HG02763 (cell line): ENCODE results near the gene LSAMP.
"Not testable (repeated sequence)": the region's sequence is repeated elsewhere in the genome, so short reads cannot be mapped to it uniquely, and the experiment has no call there.

Experiments used
- ATAC-seq: cut with Tn5 transposase; IDR thresholded peaks from one replicate; pipeline ENCODE4 v1.9.1; 2021; ENCODE audit warnings: mild to moderate bottlenecking, moderate library complexity; ENCODE audit not compliant: unreplicated experiment

The LSAMP gene

DNA sequence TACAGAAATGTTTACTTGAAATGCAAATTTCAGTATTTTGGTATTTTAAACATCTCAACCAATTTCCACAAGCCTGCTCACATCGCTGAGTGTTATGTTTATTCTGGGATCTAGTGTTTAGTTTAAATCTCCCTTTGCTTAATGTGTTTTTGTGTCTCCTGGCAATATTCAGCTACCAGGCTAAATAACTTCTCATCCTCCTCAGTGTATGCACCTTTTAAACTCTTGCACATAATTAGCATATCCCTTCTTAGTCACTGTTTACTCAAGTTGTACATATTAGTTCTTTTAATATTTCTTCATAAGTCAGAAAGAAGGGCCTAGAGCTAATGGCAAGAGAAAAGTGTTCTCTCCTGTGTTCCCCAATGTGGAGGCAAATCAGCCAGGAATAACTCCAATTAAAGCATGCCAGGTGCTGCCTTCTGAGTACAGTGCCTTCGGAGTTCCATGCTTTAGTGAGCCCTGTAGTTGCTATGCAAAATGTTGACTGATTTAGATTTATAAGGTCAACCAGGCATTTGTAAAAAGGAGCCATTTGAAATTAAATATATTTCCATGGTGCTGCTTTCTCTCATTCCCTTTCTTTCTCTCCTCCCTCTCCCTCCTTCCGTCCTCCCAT lies 587.7 kb downstream of the LSAMP start:
- ATAC-seq = no peak

DNA sequence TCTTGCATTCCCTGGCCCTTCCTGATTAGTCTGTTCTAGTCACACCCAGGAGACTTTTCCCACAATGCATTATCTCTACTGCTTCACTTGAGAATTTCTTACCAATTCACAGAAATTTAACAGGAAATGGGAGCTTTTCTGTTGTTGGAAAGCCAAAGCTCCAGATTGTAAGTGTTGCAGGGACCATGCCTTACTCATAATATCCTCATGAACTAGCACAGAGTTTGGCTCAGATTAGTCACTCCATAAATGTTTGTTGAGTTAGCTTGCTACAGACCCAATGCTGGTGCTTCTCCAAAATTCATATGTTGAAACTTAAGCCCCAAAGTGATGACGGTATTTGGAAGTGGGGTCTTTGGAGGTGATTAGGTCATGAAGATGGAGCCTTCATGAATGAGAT lies 589.4 kb downstream of the LSAMP start:
- no peak for ATAC-seq

DNA sequence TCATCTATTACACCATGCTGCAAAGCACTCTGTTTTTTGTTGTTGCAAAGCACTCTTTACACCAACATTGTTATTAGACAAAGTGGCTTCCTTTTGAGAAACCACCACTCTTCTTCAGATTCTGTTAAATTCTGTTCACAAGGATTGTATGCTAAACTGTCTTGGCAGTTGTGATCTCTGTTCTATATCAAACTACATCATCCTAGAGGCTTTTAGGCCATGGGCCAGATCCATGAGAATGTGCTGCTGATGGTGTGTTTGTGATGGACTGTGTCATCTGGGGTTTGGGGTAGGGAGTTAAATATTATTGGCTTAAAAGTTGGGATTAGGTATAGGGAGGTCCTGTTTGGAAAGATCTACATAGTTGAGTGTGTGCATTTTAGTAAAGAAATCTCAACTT lies 592.2 kb downstream of the LSAMP start:
- no peak for ATAC-seq

DNA sequence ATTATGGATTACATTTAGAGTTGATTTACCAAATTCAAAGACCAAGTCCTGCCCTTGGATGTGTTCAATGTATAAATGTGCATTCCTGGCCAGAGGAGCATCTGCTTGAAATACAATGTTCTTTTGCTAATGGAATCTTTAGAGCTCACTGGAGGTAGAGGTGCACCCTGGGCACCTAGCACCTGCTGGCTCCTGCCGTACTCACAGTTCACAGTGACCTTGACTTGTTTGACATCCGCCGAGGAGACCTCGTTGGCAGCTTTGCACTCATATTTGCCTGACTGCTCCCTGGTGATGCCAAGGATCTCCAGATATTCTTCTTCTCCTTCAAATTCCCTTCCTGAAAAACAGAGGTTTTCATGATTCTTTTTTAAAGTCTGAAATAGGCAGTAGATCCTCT lies 593.0 kb downstream of the LSAMP start:
- no peak for ATAC-seq

DNA sequence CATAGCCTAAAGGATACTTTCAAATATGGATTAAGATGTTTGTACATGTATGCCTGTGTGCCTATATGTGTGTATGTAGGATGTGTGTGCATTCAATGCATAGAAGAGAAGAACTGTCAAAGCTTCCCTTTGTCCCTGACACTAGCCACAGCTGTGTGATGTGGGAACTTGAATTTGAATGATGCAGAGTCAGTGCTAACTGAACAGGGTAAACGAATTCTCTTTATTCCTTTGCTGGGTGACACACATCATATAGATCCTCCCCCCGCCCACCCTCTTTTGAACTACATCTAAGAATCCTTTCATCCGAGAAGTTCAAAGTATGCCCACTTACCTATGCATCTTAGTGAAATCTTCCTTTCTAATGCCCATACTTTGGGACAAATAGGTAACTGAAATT lies 593.7 kb downstream of the LSAMP start:
- no peak for ATAC-seq

DNA sequence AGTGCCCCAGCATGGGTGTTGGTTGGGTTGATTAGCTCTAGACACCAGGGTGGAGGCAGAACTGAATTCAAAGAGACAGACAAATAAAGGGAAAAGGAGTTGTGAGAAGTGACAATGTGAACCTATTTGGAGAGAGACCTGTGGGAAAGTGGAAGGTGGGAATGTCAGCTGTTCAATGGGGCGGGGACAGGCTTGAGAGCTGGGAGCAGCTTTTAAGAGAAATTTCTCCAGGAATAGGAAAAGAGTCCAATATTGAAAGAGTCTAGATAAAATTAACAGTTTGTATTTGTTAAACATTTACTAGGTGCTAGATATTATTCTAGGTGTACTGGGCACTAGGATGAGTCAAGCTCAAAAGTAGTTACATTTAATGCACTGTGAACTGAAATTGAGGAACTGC lies 596.6 kb downstream of the LSAMP start:
- no peak for ATAC-seq

DNA sequence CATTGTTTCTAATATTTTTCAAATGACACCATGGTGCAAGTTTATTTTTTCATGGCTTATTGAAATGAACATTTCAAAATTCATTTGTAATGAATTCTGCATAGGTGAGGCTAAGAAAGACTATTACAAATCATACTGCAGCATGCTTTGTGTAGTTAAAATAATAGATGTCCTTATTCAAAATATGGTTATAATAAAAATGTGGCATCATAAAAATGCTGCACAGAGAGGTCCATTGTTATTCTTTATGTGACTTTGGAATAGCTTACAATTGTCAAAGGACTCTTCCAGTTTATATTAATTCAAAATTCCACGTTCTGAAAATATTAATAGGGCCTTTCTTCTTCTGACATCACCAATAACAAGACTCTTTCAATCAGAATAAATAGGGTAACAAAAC lies 599.3 kb downstream of the LSAMP start:
- ATAC-seq = no peak

DNA sequence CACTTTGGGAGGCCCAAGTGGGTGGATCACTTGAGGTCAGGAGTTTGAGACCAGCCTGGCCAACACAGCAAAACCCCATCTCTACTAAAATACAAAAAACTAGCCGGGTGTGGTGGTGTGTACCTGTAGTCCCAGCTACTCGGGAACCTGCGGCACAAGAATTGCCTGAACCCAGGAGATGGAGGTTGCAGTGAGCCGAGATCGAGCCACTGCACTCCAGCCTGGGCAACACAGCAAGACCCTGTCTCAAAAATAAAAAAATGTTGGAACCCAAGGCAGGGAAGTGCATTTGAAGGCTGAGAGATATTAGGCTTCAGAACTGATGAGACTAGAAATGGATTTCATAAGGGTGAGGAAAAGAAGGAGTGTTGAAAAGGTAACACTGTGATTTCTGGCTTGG lies 600.6 kb downstream of the LSAMP start:
- not testable (repeated sequence) for ATAC-seq

DNA sequence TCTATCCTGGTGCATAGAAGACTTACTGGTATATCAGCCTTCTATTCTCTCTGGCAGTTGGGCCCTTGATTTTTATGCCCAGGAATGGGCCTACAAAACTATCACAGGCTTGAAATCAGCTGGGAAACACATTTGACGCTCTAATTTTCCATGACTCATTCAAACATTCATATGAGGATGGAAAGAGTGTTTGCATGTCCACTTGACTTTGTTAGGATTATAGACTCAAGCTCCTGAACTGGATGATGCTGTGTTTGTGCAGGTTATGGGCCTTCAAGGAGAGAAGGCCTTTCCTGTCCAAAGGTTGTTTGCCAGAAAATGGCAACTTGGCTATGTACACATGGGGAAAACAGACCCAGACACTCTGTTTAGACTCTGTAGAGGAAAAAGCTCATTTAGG lies 602.1 kb downstream of the LSAMP start:
- ATAC-seq = no peak

DNA sequence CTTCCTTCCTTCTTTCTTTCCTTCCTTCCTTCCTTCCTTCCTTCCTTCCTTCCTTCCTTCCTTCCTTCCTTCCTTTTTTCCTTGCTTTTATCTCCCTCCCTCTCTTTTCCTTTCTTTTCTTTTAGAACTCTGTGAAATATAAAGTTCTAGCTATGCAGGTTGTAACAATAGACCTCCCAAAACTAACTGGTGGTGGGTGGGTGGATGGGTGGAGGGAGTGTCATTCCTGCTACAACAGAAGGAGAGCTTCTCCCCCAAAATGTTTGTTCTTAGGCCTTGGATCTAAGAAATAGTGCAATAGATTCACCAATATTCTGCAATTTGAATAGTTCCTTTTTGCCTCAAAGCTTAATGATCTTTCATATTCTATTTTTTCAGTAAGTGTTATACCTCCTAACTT lies 606.0 kb downstream of the LSAMP start:
- ATAC-seq = no peak

DNA sequence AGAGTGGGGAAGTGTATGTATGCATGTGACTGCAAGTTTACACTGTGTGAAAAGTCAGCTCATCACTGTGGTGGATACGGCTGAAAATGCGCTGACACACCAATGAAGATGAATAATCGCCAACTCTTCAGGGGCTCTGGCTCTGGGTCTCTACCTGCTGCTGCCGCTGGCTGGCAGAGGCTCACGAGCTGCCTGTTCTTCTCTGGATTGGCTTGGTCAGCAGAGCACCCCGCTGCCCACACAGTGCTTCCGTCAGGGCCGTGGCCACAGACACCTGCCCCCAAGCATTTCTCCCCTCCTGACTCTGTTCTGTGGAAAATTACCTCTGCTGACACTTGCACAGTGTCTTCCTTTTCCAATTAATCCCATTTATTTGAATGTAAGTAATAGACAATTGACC lies 606.5 kb downstream of the LSAMP start:
- no peak for ATAC-seq

DNA sequence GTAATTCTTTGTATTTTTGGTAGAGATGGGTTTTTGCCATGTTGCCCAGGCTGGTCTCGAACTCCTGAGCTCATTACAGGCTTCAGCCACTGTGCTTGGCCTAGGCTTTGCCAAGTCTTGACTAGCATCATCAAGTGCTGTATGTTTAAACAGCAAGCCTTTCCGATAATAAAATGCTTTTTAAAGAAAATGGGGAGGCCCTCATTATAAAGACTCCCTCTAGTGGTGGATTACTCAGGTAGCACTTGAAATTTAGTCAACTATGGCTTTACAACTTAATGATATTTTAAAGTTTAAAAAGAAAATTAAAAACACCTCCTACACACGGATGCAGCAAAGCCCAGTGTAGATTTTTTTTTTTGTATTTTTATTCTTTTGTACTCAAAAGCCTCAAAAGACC lies 608.3 kb downstream of the LSAMP start:
- no peak for ATAC-seq

DNA sequence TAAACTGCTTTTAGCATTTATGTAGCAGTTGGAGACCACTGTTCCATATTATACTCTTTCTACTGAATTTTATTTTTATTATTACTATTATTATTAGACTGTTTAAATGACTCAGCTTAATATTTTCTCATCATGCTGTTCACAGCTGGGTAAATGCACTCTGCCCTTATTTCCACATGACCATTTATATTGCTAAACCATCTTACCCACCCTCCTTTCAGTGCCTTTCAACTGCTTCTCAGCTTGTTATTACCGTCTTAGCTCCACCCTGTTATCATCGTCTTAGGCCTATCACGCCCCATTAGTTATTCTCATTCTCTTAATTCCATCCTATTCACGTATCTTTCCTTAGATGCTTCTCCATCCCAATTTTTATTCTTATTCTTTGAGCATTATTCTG lies 609.3 kb downstream of the LSAMP start:
- no peak for ATAC-seq

DNA sequence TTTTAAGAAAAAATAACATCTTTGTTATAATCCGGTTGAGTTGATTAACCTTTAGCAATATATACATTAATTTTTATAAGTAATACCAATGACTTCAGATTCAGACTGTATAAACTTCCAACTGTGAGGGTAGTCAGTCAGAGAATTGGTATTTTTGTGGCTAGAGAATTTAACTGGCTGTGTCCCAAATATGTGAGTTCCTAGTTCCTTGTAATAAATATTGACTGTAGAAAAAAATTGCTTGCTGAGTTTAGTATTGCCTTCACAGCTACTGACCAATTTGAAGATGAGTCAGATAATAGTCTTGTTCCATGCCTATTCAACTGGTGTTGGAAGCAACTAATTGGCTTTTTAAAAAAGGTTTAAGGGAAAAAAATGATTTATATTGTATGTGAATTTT lies 611.2 kb downstream of the LSAMP start:
- no peak for ATAC-seq

DNA sequence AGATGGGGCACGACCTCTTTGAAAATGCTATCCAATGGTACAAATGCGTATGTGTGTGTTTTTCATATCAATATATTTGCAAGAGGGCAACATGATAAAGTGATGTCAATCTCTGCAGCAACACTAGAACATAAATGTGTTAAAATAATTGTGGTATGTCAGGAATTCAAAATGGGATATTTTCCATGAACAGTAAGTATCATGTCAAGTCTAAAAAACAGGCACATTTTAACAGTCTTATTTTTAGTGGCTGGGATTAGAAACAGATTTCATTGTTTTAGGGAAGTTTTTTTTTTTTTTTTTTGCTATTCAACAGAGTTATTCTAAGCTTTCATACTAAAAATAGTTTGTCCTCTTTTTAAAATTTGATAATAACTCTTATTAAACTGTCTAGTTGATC lies 612.2 kb downstream of the LSAMP start:
- ATAC-seq = no peak

DNA sequence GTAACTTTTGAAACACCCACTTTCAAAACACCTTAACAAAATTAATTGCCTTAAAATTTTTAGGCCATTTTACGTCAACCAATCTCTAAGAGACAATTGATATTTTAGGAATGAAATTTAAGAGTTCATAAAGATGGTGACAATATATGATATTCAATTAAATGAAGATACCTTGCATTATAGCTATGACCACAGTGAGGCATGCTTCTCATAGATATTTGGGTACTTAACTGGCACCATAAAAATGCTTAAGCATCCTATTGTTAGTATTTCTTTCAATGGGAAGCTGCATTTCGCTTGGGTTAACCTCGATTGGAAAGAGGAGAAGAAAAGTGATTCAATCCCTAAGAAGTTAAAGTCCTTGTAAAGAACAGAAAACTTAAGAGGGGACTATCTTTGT lies 613.0 kb downstream of the LSAMP start:
- no peak for ATAC-seq

DNA sequence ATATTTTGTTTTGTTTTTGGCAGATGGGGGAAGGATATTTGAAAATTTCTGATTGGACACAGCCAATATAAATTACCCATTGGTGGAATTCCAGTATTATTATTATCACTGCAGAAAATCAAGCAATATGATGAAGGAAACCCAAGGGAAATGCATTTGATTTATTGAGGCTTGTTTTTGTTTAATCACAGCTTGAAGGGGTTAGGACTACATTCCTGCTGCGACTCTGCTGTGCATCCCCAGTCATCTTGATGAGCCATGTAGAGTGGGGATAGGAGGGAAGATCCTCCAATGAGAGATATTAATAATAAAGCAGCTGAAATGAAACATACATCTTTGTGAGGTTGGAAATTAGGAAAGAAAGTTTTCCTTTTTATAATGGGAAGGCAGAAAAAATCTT lies 613.4 kb downstream of the LSAMP start:
- ATAC-seq = no peak

DNA sequence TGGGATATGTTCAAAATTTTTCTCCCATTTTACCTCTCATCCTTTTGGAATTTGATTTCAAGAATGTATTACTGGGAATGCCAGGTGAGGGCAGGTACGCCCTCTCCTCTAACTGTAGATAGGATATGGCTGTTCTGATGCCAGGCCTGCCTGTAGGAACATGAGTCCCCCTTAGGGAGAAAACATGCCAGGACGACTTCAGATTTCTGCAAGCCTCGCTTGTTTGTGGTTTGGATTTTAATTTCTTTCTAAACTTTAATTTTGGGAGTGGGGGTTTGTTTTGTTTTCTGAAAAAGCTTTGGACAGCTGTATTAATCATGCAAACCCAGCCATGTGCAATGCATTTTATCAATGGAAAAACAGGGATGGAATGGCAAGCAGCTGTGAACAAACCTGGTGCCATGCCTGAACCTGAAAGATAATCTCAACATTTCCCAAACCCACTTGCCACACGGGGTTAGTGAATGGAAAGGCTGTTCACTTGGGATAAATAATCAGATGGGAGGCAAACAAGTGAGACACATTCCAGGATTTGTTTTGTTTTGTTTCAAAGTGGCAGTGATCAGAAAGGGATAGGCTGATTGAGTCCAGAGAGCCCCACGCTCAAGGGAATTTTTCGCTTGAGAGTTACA lies 614.4 kb downstream of the LSAMP start:
- ATAC-seq = no peak

DNA sequence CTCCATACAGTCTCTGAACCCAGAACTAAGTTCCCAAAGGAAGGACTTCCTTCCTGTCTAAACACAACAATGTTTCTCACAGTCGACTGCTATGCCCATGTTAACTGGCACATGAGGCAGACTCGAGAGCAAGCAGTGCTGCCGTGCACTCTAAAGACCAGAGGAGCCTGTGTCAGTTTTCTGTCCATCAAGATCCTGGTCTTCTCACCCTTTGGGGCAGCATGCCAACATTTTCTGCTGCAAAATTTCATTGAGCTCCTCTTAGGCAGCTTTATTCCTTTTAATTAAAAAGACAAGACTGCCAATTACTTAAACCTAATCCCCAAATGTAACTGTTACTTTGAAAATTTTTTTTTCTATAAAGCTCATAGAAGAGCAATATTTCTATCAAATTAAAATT lies 616.9 kb downstream of the LSAMP start:
- ATAC-seq = no peak

DNA sequence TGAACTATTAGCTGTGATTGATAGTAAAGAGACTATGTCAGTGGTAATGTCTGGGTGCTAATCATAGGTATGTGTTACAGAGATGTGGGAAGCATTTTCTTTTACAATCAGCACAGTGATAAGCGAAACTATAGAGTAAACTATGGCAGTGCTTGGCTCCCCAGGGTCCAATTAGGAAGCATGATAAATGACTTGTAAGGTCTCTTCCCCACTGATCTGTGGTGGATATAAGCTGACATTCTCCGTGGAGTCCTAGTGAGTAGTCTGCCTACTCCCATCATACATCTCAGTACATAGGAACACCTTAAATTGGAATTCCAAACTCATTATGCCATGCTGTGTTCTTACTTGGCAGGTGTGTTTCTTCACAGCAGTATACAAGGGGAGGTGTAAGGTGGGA lies 617.8 kb downstream of the LSAMP start:
- no peak for ATAC-seq

DNA sequence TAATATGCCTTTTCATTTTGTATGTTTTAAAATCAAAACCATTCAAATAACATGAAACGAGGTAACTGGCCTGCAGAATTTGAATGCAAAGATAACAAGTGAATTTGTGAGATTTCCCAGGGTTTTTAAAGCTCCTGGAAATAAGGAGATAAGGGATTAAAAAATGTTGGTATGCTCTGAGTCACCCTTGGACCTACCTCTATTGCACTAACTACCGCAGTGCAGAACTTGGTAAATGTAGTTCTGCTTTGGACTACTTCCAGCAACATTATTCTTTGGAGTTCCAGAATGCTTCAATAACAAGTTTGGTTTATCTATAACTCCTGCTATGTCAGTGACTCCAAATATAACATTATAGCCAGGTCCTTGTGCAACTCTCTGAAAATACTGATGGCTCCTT lies 620.2 kb downstream of the LSAMP start:
- ATAC-seq = no peak

DNA sequence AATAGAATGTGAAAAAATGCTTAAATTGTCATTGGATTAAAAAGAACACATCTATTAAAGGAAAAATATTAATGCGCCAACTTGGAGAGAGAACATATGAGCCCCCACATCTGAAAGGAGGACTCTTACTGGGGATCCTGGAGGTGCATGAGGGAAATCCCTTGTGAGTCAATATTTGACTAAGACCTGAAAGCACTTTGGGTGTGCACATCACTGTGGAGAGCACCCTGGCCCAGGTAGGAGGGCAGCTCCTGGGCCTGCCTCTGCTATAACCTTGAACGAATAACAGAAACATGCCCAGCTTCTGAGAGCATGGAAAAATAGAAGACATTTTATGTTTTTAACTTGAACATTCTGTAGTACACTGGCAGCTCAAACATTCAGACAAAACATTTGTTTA lies 622.2 kb downstream of the LSAMP start:
- no peak for ATAC-seq

DNA sequence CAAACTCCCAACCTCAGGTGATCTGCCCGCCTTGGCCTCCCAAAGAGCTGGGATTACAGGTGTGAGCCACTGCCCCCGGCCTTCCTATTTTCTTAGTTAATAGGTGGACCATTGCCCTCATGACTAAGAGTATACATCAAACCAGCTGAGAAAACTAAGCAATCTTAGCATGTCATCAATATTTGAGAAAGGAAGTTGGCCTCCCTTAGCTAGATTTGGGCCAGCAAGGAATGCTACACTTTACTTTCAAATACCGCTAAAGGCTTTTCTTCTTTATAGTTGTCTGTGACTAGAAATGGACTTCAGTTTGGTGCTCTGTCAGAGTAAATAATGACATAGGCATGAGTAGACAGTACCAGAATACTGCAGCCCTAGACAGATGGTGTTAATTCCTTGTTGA lies 622.7 kb downstream of the LSAMP start:
- ATAC-seq = no peak
